Thyroid gland (tissue), 4 donors: Measurements from ENCODE around the gene TK2. TPM values are rescaled to one million over a fixed set of nuclear protein-coding genes. Genes with fewer than 3 reads are reported as not detected.

Source experiments
- DNase-seq, 2 donors: peaks; one replicate each; pipeline ENCODE4 v3.0.0-alpha.2; 2019
- H3K27ac ChIP-seq, 3 donors: fragments of 200-600 bp; sonication (generic); 1 replicate in 2 of 3; 2 replicates in 1 of 3; pipeline ENCODE4 v1.5.1; 2016 to 2019; ENCODE audit warnings: mild to moderate bottlenecking in 1 of 3, moderate library complexity in 1 of 3
- H3K27me3 ChIP-seq: fragments of 200-600 bp; sonication (generic); one replicate; pipeline ENCODE4 v1.5.1; 2019
- H3K36me3 ChIP-seq, 2 donors: fragments of 200-600 bp; sonication (generic); one replicate each; pipeline ENCODE4 v1.5.1; 2016 to 2019
- H3K4me1 ChIP-seq, 2 donors: fragments of 200-600 bp; sonication (generic); one replicate each; pipeline ENCODE4 v1.5.1; 2017 to 2019
- H3K4me3 ChIP-seq, 3 donors: fragments of 200-600 bp; sonication (generic); replicated peaks in 1 of 3; 1 replicate in 2 of 3; 2 replicates in 1 of 3; pipeline ENCODE4 v1.5.1; 2016; ENCODE audit warnings: mild to moderate bottlenecking in 1 of 3
- H3K9me3 ChIP-seq: fragments of 200-600 bp; sonication (generic); one replicate; pipeline ENCODE4 v1.5.1; 2017
- POLR2A ChIP-seq, 2 donors: fragments of 450-650 bp; IDR thresholded peaks; one replicate each; pipeline ENCODE4 v1.6.1; 2017; ENCODE audit warnings: antibody characterized with exemption in 2 of 2, mild to moderate bottlenecking in 2 of 2, moderate library complexity in 1 of 2
- WGBS, 2 donors: methylation state at CpG; one replicate each; pipeline ENCODE4 v1.1.5; 2017; 5-methylcytosine and 5-hydroxymethylcytosine counted together
- intact Hi-C: fragments of 100-400 bp; cut with DNase I; formaldehyde crosslinking; loops from one replicate; pipeline ENCODE4 v1.15.1; 2023
- total RNA-seq, 4 donors: library from RNA; depleted of rRNA; stranded (reverse); fragments of >200 nt; gene quantifications; one replicate each; pipeline ENCODE4 v1.2.3, GENCODE V29; 2016
- TF ChIP-seq, protein P1 (sequence below), 6 experiments: fragments of 200-600 bp in 3 of 6; fragments of 450-650 bp in 3 of 6; sonication (generic) in 3 of 6; IDR thresholded peaks; one replicate each; pipeline ENCODE4 v1.5.1; 2016 to 2019; ENCODE audit warnings: antibody characterized with exemption in 6 of 6, mild to moderate bottlenecking in 2 of 6, inconsistent platforms in 1 of 6, moderate library complexity in 1 of 6

The TK2 gene
- total RNA-seq, 4 donors from 2014 or later = 31.6 to 55.5 (median 46.6) TPM

DNA sequence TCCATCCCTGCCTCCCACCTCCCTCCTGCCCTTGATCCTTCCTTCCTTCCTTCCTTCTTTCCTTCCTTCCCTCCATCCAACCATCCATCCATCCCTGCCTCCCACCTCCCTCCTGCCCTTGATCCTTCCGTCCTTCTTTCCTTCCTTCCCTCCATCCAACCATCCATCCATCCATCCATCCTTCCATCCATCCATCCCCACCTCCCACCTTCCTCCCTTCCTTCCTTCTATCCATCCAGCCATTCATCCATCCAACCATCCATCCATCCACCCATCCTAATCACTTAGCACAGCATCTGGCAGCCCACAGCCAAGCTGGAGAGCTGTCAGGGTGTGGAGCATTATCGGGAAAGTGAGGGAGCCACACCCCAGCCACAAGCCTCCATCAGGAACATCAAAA, 54.5 kb downstream of the TK2 start:
- Histone ChIP-seq H3K27ac (no peak overlapping the region), H3K4me1 (no peaks in the 10 kb centered on the region), H3K9me3 (no peaks in the 10 kb centered on the region), H3K27me3 (no peaks in the 10 kb centered on the region), H3K4me3 (no peak overlapping the region), H3K36me3 (no peaks in the 10 kb centered on the region)
- no peak for TF ChIP-seq POLR2A (IDR thresholded peaks at IDR 0.05)
- TF ChIP-seq, protein P1, sequence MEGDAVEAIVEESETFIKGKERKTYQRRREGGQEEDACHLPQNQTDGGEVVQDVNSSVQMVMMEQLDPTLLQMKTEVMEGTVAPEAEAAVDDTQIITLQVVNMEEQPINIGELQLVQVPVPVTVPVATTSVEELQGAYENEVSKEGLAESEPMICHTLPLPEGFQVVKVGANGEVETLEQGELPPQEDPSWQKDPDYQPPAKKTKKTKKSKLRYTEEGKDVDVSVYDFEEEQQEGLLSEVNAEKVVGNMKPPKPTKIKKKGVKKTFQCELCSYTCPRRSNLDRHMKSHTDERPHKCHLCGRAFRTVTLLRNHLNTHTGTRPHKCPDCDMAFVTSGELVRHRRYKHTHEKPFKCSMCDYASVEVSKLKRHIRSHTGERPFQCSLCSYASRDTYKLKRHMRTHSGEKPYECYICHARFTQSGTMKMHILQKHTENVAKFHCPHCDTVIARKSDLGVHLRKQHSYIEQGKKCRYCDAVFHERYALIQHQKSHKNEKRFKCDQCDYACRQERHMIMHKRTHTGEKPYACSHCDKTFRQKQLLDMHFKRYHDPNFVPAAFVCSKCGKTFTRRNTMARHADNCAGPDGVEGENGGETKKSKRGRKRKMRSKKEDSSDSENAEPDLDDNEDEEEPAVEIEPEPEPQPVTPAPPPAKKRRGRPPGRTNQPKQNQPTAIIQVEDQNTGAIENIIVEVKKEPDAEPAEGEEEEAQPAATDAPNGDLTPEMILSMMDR (IDR thresholded peaks at IDR 0.05) = no peak
- DNase-seq = no peak
- intact Hi-C loops = no loop called here
- WGBS, 2 donors = 93 to 97% methylated on average over 2 of the region's 2 CpGs

DNA sequence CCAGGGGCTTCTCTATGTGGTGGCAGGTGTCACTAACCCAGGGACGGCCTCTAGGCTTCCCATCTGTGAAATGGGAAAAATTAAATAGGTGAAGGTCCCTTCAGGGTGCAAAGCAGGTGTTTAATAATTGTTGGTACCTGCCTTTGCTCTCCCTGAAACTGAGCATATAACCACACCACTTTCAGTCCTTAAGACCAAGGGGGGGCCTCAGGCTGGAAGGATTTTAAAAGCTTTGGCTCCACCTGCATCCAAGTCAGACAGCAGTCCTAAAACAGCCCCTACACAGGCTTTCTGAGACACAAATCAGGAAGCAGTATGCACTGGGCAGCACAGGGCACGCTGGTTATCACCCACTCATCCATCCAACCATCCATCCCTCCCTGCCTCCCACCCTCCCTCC, 55.0 kb downstream of the TK2 start:
- H3K27ac ChIP-seq = no peak overlapping the region
- no peak overlapping the region for H3K4me3 ChIP-seq
- H3K9me3 ChIP-seq = no peaks in the 10 kb centered on the region
- no peak for TF ChIP-seq POLR2A (IDR thresholded peaks at IDR 0.05)
- TF ChIP-seq, protein P1 (IDR thresholded peaks at IDR 0.05) = no peak
- intact Hi-C loops = no loop called here
- 97 to 100% methylated on average over 2 of the region's 2 CpGs for WGBS, 2 donors
- no peaks in the 10 kb centered on the region for H3K27me3 ChIP-seq
- H3K36me3 ChIP-seq = no peaks in the 10 kb centered on the region
- H3K4me1 ChIP-seq = no peaks in the 10 kb centered on the region
- no peak for DNase-seq

DNA sequence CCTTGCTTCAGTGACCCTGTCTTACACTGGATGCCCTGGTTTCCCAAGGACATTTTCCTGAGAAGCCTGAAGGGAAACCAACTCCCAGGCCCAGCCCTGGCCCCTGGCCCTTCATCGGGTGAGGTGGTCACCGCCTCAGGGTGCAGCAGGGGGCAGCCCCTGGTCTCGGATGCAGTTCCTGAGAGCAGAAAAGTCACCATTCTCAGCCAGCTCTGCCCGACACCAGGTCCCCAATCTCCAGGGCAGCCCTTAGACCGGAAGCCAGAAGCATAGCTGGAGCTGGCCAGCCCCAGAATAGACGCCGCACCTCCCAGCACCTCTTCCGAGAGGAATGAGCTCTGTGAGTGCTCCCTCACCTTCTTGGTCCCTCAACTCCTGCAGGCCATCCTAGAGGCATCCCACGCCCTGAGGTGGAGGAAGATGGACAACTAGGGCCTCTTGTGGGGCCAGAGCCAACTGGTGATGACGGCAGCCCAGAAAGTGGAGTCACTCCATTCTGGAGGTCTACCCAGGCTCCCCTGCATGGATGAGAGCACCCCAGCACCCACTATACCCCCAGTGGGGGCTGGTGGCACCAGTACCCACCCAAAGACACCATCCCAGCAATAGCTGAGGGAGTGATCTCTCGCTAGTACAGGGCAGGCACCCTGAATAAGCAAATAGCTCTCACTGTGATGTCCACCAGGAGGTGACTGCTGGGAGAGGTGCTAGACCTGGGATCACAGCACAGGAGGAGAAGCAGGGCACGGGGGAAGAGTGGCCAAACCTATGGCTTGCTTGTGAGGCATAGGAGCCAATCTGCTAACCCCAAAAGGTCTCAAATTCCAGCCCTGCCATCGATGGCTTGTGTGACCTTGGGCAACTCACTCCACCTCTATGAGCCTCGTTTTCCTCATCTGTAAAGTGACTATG, 56.2 kb downstream of the TK2 start:
- Histone ChIP-seq H3K27me3 (no peaks in the 10 kb centered on the region), H3K4me3 (no peak overlapping the region), H3K9me3 (no peaks in the 10 kb centered on the region), H3K36me3 (no peaks in the 10 kb centered on the region), H3K4me1 (no peaks in the 10 kb centered on the region), H3K27ac (no peak overlapping the region)
- 95 to 98% methylated on average over 11 of the region's 14 CpGs for WGBS, 2 donors
- TF ChIP-seq, protein P1 (IDR thresholded peaks at IDR 0.05) = no peak
- no peak for TF ChIP-seq POLR2A (IDR thresholded peaks at IDR 0.05)
- DNase-seq = no peak
- intact Hi-C loops = no loop called here

DNA sequence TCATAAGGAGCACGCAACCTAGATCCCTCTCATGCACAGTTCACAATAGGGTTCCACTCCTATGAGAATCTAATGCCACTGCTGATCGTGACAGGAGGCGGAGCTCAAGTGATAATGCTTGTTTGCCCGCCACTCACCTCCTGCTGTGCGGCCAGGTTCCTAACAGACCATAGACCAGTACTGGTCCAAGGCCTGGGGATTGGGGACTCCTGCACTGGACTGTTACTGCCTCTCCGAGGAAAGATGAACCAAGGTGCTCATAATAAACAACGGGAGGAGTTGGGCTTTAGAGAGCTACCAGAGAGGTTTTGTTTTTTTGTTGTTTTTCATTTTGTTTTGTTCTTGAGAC, 58.2 kb downstream of the TK2 start:
- 82 to 86% methylated on average over 7 of the region's 7 CpGs for WGBS, 2 donors
- H3K36me3 ChIP-seq = no peaks in the 10 kb centered on the region
- no peak for TF ChIP-seq POLR2A (IDR thresholded peaks at IDR 0.05)
- TF ChIP-seq, protein P1 (IDR thresholded peaks at IDR 0.05) = no peak

More for the DNA sequence above, 58.2 kb downstream of the TK2 start:
- Histone ChIP-seq H3K9me3 (no peaks in the 10 kb centered on the region), H3K27me3 (no peaks in the 10 kb centered on the region), H3K4me1 (peaks cover 6 to 16% of the 10 kb centered on the region in 2 donors), H3K4me3 (no peak overlapping the region), H3K27ac (no peak overlapping the region)
- intact Hi-C loops = no loop called here
- no peak for DNase-seq
